Activated naive CD8-positive, alpha-beta T cell treated with anti-CD3 and anti-CD28 coated beads, Interleukin-2, amount 10 ng/mL, durations not matched to agents 7 days and 5 days (primary cell): ENCODE measurements around the gene CFAP46. TPM values are rescaled to one million over a fixed set of nuclear protein-coding genes. Genes with fewer than 3 reads are reported as not detected.
"Not testable (repeated sequence)": the region's sequence is repeated elsewhere in the genome, so short reads cannot be mapped to it uniquely, and the experiment has no call there.

Experiments used
- ATAC-seq: fragments of 150-1000 bp; cut with Tn5 transposase; one replicate; pipeline ENCODE4 v1.10.0; 2021; ENCODE audit warnings: low read depth, moderate library complexity
- POLR2A ChIA-PET: fragments of 350-600 bp; sonication (Branson Sonifier 250); formaldehyde crosslinking; loops from one replicate; lab custom pipeline; 2021; ENCODE audit warnings: antibody characterized with exemption; lab: Charles Lee
- DNase-seq: peaks from one replicate; pipeline ENCODE4 v3.0.0; 2021
- H3K27ac Mint-ChIP-seq: one replicate; pipeline ENCODE4 v1.8.0; 2022; ENCODE audit warnings: mild to moderate bottlenecking, mixed read lengths
- H3K27me3 Mint-ChIP-seq: one replicate; pipeline ENCODE4 v1.8.0; 2022; ENCODE audit warnings: mild to moderate bottlenecking, moderate library complexity, mixed read lengths
- H3K36me3 Mint-ChIP-seq: one replicate; pipeline ENCODE4 v1.8.0; 2021; ENCODE audit warnings: mild to moderate bottlenecking, mixed read lengths
- H3K4me1 Mint-ChIP-seq: one replicate; pipeline ENCODE4 v1.8.0; 2021; ENCODE audit warnings: mixed read lengths
- H3K4me3 Mint-ChIP-seq: one replicate; pipeline ENCODE4 v1.8.0; 2022; ENCODE audit warnings: mild to moderate bottlenecking, moderate library complexity, mixed read lengths
- H3K9me3 Mint-ChIP-seq: one replicate; pipeline ENCODE4 v1.8.0; 2021; ENCODE audit warnings: mixed read lengths
- total RNA-seq, 2 experiments: library from RNA; stranded (reverse); gene quantifications; one replicate each; pipeline ENCODE4 v1.2.3, GENCODE V29; 2021

Gene CFAP46
- total RNA-seq, 2 experiments from 2014 or later: not detected

DNA sequence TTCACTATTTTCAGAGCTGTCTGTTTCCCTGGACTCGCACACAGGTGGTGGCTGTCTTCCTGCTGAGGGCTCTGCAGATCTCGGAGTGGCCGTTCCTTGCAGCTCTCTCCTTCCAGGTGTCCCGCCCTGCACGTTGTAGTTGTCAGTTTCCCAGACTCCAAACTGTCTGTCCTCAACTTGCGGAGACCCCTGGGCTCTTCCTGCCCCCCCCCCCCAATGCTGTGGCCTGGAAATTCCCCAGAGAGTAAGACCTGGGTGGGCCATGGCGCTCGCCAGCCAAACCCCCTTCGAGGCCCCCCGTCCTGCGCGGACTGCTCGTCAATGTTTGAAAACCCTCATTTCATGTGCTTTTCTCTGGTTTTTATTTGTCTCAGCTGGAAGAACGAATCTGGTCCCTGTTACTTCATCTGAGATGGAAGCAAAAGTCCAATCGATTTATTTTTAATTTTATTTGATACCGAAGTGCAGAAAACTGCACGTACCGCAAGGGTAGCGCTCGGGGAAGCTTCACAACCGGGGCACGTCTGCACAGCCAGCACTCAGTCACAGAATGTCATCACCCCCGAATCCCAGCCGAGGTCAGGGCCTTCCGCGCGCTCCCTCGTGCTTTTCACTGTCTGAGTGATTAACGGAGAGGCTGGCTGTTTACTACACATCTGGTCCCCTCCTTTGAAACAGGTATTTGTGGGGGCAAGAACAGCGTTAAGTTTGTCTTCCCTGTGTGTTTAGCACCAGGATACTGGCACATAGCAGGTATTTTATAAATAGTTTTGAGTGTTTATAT, 110.0 kb downstream of the CFAP46 start:
- POLR2A ChIA-PET: no interaction called here
- peaks cover 3% of the 10 kb centered on the region for H3K9me3 Mint-ChIP-seq
- no peak overlapping the region for H3K27ac Mint-ChIP-seq
- H3K4me3 Mint-ChIP-seq: no peak overlapping the region
- ATAC-seq (no peak), DNase-seq (no peak)
- H3K27me3 Mint-ChIP-seq: peaks cover 14% of the 10 kb centered on the region
- no peaks in the 10 kb centered on the region for H3K4me1 Mint-ChIP-seq
- H3K36me3 Mint-ChIP-seq: no peaks in the 10 kb centered on the region

DNA sequence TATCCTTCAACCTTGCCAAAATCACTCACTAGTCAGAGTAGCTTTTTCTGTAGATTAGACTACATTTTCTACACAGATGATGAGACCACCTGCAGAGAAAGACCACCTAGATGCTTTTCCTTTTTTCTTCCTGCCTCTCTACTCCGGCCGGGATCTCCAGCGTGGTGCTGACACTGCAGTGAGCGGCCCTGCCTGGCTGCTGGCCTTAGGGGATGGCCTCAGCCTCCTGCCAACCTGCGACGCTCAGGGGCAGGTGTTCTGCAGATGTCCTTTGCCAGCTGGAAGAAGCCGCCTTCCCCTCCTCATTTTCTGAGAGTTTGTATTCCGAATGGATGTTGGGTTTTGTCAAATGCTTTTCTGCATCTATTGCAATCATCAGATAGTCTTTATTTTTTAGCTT, 113.0 kb downstream of the CFAP46 start:
- no peak for DNase-seq
- no peaks in the 10 kb centered on the region for H3K4me1 Mint-ChIP-seq
- POLR2A ChIA-PET: no interaction called here
- no peak overlapping the region for H3K27ac Mint-ChIP-seq
- H3K36me3 Mint-ChIP-seq: no peaks in the 10 kb centered on the region
- no peak overlapping the region for H3K4me3 Mint-ChIP-seq
- H3K9me3 Mint-ChIP-seq: no peaks in the 10 kb centered on the region
- H3K27me3 Mint-ChIP-seq: peaks cover 14% of the 10 kb centered on the region
- ATAC-seq: no peak

DNA sequence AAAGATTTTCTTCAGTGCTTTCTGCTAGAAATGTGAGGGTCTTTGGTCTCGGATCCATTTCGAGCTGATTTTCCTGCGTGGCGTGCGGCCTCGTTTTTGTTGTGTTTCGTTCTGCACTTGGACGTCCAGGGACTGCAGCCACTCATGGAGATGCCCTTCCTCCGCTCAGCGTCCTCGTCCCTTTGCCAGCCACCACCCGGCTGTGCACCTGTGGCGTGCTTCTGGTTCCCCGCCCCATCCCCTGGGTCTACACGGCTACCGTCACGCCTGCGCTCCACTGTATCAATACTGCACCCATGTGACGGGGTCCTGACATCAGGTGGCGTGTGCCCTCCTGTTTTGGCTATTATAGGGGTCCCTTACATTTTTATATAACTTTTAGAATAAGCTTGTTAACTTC, 113.7 kb downstream of the CFAP46 start:
- no peak overlapping the region for H3K4me3 Mint-ChIP-seq
- H3K27ac Mint-ChIP-seq: no peak overlapping the region
- peaks cover 14% of the 10 kb centered on the region for H3K27me3 Mint-ChIP-seq
- H3K9me3 Mint-ChIP-seq: no peaks in the 10 kb centered on the region
- DNase-seq (peak; percentile 16), ATAC-seq (no peak)
- POLR2A ChIA-PET: no interaction called here
- no peaks in the 10 kb centered on the region for H3K36me3 Mint-ChIP-seq
- no peaks in the 10 kb centered on the region for H3K4me1 Mint-ChIP-seq

DNA sequence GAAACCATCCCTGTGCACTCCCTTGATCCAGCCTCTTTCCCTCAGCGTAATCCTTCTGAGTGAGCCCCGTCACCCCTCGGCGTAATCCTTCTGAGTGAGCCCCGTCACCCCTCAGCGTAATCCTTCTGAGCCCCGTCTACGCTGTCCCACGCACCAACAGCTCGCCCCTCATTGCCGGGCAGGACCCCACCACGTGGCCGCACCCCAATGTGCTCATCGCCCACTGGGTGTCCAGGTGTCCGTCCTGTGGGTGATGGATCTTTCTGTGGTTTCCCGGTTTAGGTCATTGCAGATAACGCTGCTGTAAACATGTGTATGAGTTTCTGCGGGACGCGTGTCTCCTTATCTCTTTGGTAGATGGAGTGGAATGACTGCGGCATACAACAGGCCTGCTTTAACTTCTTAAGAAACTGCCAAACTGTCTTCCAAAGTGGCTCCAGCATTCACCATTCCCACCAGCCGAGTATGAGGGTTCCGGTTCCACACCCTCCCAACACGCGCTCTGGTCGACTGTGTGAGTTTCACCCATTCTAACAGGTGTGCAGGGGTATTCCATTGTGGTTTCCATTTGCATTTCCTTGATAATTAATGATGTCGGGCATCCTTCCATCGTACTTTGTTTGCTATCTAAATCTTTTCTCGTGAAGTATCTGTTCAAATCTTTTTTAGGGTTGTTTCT, 114.4 kb downstream of the CFAP46 start:
- H3K27ac Mint-ChIP-seq: no peak overlapping the region
- DNase-seq: peak; percentile 7
- peaks cover 14% of the 10 kb centered on the region for H3K27me3 Mint-ChIP-seq
- ATAC-seq: no peak
- POLR2A ChIA-PET: no interaction called here
- H3K9me3 Mint-ChIP-seq: no peaks in the 10 kb centered on the region
- H3K4me1 Mint-ChIP-seq: no peaks in the 10 kb centered on the region
- no peaks in the 10 kb centered on the region for H3K36me3 Mint-ChIP-seq
- H3K4me3 Mint-ChIP-seq: no peak overlapping the region

DNA sequence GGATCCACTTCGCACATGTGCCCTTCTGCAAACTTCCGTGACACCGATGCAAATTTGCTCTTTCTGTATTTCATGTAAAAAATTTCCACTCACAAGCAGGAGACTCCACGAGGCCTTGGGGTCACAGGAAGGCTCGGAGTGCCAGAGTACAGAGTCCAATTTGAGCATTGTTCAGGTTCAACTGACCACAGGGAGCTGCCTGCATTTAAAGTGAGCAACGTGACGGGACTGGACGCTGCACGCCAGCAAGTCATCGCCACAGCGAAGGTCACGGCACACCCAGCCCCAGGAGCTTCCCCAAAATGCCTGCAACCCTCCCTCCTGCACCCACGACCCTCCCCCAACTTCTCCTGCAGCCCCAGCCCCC, 115.0 kb downstream of the CFAP46 start:
- ATAC-seq (no peak), DNase-seq (no peak)
- Mint-ChIP-seq H3K9me3 (no peaks in the 10 kb centered on the region), H3K4me1 (no peaks in the 10 kb centered on the region), H3K27me3 (peaks cover 12% of the 10 kb centered on the region), H3K4me3 (no peak overlapping the region), H3K27ac (no peak overlapping the region), H3K36me3 (no peaks in the 10 kb centered on the region)
- POLR2A ChIA-PET: no interaction called here

DNA sequence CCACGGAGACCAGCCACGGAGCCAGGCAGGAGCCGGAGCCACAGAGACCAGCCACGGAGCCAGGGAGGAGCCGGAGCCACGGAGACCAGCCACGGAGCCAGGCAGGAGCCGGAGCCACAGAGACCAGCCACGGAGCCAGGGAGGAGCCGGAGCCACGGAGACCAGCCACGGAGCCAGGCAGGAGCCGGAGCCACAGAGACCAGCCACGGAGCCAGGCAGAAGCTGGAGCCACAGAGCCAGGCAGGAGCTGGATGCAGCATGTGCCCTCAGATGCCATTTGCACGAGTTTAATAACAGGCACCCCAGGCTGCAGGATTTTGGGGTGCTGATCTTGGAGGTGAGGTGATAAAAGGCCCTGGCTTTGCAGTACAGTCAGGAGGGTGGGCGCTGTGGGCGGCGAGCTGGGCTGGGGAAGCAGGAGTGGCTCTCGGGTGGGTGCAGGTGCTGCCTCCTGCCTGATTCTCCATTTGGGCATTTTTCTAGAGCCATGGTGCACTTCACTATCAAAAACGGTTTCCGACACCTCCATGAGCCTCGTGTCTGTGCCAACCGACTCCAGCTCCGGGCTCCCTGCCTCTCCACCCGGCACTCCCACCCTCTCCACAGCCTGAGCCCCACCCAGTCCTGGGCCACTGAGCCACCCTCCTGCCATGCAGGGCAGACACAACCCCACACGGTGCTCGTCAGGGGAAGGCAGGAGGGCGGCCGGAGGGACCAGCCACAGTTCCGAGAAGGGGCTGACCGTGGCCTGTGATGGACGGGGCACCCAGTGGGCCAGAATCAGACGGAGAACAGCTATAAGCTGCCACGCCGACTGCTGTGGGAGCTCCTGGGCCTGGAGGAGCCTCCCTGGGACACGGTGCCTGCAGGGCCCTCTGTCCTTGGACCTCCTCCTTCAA, 115.6 kb downstream of the CFAP46 start:
- no peaks in the 10 kb centered on the region for H3K4me1 Mint-ChIP-seq
- H3K9me3 Mint-ChIP-seq: no peaks in the 10 kb centered on the region
- no peak for ATAC-seq
- no peaks in the 10 kb centered on the region for H3K36me3 Mint-ChIP-seq
- no peak overlapping the region for H3K27ac Mint-ChIP-seq
- peak; percentile 15 for DNase-seq
- no peak overlapping the region for H3K4me3 Mint-ChIP-seq
- peaks cover 9% of the 10 kb centered on the region for H3K27me3 Mint-ChIP-seq
- POLR2A ChIA-PET: no interaction called here

DNA sequence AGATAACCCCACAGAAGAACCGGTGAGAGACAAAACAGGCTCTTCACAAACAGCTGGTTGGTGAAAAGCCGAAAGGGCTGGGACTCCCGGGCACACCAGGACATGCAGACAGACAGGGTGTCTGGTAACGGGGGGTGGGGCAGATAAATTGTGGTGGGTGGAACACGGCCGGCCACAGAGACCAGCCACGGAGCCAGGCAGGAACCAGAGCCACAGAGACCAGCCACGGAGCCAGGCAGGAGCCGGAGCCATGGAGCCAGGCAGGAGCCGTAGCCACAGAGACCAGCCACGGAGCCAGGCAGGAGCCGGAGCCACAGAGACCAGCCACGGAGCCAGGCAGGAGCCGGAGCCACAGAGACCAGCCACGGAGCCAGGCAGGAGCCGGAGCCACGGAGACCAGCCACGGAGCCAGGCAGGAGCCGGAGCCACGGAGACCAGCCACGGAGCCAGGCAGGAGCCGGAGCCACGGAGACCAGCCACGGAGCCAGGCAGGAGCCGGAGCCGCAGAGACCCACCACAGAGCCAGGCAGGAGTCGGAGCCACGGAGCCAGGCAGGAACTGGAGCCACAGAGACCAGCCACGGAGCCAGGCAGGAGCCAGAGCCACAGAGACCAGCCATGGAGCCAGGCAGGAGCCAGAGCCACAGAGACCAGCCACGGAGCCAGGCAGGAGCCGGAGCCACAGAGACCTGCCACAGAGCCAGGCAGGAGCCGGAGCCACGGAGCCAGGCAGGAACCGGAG, 116.4 kb downstream of the CFAP46 start:
- H3K36me3 Mint-ChIP-seq, H3K4me1 Mint-ChIP-seq, H3K9me3 Mint-ChIP-seq, POLR2A ChIA-PET, H3K4me3 Mint-ChIP-seq, H3K27ac Mint-ChIP-seq, ATAC-seq, H3K27me3 Mint-ChIP-seq: not testable (repeated sequence)
- peak; percentile 17 for DNase-seq

DNA sequence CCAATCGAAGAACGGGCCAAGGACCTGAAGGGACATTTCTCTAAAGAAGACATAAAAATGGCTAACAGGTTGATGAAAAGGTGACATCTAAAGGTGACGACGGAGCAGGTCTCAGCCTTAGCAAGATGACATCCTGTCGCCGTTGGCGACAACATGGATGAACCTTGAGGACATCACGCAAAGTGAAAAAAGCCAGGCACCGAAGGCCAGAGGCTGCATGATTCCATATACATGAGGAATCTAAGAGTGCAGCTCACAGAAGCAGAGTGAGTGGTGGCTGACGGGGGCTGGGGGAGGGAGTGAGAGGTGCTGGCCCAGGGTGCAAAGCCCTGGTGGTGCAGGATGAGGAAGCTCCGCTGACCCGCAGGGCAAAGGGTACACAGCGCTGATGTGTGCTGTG, 122.3 kb downstream of the CFAP46 start:
- POLR2A ChIA-PET: no interaction called here
- H3K27me3 Mint-ChIP-seq: peaks cover 8% of the 10 kb centered on the region
- H3K36me3 Mint-ChIP-seq: no peaks in the 10 kb centered on the region
- no peaks in the 10 kb centered on the region for H3K4me1 Mint-ChIP-seq
- H3K9me3 Mint-ChIP-seq: no peaks in the 10 kb centered on the region
- no peak for ATAC-seq
- no peak overlapping the region for H3K4me3 Mint-ChIP-seq
- no peak for DNase-seq
- H3K27ac Mint-ChIP-seq: no peak overlapping the region

DNA sequence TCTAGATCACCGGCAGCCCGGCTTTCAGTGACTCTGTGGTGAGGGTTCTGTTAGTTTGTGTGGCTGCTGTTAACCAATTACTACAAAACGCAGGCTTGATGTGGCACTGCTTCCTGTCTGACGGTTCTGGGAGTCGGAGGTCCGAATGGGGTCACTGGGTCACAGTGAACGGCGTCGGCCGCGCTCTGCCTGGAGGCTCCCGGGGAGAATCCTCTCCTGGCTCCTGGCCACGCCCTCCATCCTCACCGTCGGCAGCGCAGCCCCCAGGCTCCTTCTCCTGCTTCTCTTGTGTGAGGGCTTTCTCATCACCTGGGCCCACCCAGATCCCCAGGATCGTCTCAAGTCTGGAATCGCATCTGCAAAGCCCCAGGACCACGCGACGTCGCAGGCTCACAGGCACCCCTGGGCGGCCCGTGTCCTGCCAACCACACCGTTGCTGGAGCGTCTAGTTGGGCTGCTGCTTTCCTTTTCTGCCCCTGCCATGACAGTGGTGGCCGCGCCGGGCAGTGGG, 124.6 kb downstream of the CFAP46 start:
- H3K27ac Mint-ChIP-seq: no peak overlapping the region
- H3K4me1 Mint-ChIP-seq: no peaks in the 10 kb centered on the region
- peak; percentile 9 for DNase-seq
- H3K27me3 Mint-ChIP-seq: peaks cover 8% of the 10 kb centered on the region
- H3K36me3 Mint-ChIP-seq: no peaks in the 10 kb centered on the region
- ATAC-seq: no peak
- POLR2A ChIA-PET: no interaction called here
- no peak overlapping the region for H3K4me3 Mint-ChIP-seq
- H3K9me3 Mint-ChIP-seq: no peaks in the 10 kb centered on the region

DNA sequence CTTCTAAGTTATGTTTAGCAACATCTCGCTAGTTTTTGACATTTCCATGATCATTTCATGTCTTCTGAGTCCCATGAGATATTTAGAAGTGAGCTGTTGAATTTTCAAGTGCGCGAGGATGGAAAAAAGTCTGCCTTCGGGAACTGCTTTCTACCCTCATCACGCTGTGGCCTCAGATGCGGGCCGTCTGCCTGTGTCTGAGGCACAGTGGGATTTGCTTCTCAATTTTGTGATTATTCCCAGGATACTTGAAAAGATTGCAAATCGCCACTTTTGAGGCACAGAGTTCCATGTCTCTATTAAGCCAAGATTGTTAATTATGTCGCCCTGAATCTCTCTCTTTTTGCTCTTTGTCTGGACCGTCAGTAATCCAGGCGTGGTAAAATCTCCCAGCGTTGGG, 125.7 kb downstream of the CFAP46 start:
- POLR2A ChIA-PET: no interaction called here
- Mint-ChIP-seq H3K9me3 (no peaks in the 10 kb centered on the region), H3K4me1 (no peaks in the 10 kb centered on the region), H3K27ac (no peak overlapping the region), H3K36me3 (no peaks in the 10 kb centered on the region), H3K4me3 (no peak overlapping the region), H3K27me3 (peaks cover 8% of the 10 kb centered on the region)
- DNase-seq (no peak), ATAC-seq (no peak)

DNA sequence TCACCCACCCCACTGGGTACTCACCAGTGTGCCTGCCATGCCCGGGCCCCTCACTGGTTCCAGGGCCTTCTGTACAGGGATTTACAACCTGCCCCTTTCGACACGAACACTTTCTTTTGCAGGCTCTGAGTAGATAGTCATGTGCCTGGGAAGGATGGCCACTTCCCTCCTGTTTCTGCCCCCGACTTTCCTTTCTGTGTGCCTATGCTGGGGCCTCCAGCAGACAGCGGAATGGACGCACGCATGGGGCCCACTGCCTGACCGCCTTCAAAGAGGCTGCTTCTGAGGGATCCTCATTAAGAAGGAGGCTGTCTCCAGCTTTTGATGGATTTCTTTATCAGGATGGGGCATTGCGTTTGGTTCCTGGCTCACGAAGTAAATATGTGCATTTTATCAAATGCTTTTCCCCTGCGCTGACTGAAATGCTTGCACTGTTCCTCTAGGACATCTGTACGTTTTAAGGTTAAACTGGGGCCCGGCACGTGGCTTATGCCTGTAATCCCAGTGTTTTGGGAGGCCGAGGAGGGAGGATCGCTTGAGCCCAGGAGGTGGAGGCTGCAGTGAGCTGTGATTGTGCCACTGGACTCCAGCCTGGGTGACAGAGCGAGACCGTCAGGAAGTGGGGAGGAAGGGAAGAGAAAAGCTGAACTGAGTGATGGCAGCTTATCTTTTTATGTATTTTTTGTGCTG, 127.1 kb downstream of the CFAP46 start:
- POLR2A ChIA-PET: no interaction called here
- H3K27ac Mint-ChIP-seq: no peak overlapping the region
- DNase-seq: peak; percentile 11
- no peaks in the 10 kb centered on the region for H3K9me3 Mint-ChIP-seq
- H3K27me3 Mint-ChIP-seq: peaks cover 8% of the 10 kb centered on the region
- no peak for ATAC-seq
- no peaks in the 10 kb centered on the region for H3K4me1 Mint-ChIP-seq
- H3K4me3 Mint-ChIP-seq: no peak overlapping the region
- H3K36me3 Mint-ChIP-seq: no peaks in the 10 kb centered on the region

DNA sequence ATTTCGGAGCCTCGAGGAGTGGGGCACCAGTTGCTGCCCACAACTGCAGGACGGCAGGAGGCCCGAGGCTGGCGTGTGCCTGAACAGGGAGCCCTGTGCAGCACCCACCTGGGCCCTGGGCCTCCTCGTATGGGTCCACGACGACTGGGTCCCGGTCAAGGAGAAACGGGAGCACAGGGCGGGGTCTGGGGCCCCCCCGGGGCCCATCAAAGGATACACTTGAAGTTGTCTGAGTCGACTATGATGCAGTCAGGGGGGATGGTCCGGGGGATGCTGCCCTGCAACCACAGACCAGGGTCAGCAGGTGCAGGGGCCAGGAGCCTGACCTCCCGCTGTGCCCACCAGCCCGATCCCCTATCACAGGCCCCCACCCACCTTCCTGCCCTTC, 127.9 kb downstream of the CFAP46 start:
- Mint-ChIP-seq H3K9me3 (no peaks in the 10 kb centered on the region), H3K4me3 (no peak overlapping the region), H3K27me3 (peaks cover 8% of the 10 kb centered on the region), H3K27ac (no peak overlapping the region), H3K36me3 (no peaks in the 10 kb centered on the region), H3K4me1 (no peaks in the 10 kb centered on the region)
- DNase-seq (no peak), ATAC-seq (no peak)
- POLR2A ChIA-PET: no interaction called here
